ENCODE measurements around the gene HOXC9.

The HOXC9 gene

GRCh38 chr12:54000116-54001114 is at the start of gene HOXC9:
TSS of gene HOXC9 (plus strand) at chr12:54000161. CDS start at chr12:54000189, 28 bp downstream.
- DNase-seq: no peak

- DNase-seq: no peak
Measured at GRCh38 chr12:53950437-53950773, 49.6 kb upstream of the HOXC9 start.

GRCh38 chr12:53950789-53951576 is 49.0 kb upstream of the HOXC9 start:
- DNase-seq: no peak

- DNase-seq: no peak
Measured at GRCh38 chr12:53951577-53952334, 48.2 kb upstream of the HOXC9 start.

- DNase-seq: no peak
Measured at GRCh38 chr12:53952335-53952694, 47.6 kb upstream of the HOXC9 start.

GRCh38 chr12:53952871-53953734 is 46.9 kb upstream of the HOXC9 start:
- DNase-seq: no peak

- DNase-seq: no peak
Measured at GRCh38 chr12:53953831-53954693, 45.9 kb upstream of the HOXC9 start.

GRCh38 chr12:53954694-53955035 is 45.3 kb upstream of the HOXC9 start, which contains the start of gene HOXC12:
TSS of gene HOXC12 (plus strand) at chr12:53954903. CDS start at chr12:53954930, 27 bp downstream.
- DNase-seq: no peak

GRCh38 chr12:53955036-53955775 is 44.8 kb upstream of the HOXC9 start:
- no peak for DNase-seq

- no peak for DNase-seq
Measured at GRCh38 chr12:53955776-53956250, 44.1 kb upstream of the HOXC9 start.

- DNase-seq: no peak
Measured at GRCh38 chr12:53956251-53956887, 43.6 kb upstream of the HOXC9 start.

- no peak for DNase-seq
Measured at GRCh38 chr12:53956914-53957536, 42.9 kb upstream of the HOXC9 start.

- DNase-seq: no peak
Measured at GRCh38 chr12:53958128-53958527, 41.8 kb upstream of the HOXC9 start.

GRCh38 chr12:53959314-53959713 is 40.6 kb upstream of the HOXC9 start:
- no peak for DNase-seq

- no peak for DNase-seq
Measured at GRCh38 chr12:53960187-53961024, 39.6 kb upstream of the HOXC9 start.

- no peak for DNase-seq
Measured at GRCh38 chr12:53961025-53961761, 38.8 kb upstream of the HOXC9 start.

GRCh38 chr12:53963005-53963404 is 37.0 kb upstream of the HOXC9 start:
- no peak for DNase-seq
